Right cardiac atrium (tissue), 5 donors: ENCODE measurements around the gene ADAM17. TPM values are rescaled to one million over a fixed set of nuclear protein-coding genes. Genes with fewer than 3 reads are reported as not detected.

Experiments used
- ATAC-seq, 2 donors: fragments of 200-7000 bp; cut with Tn5 transposase; one replicate each; pipeline versions ENCODE4 v1.8.0 to v1.9.1; 2020; ENCODE audit warnings: moderate library complexity in 2 of 2, mild to moderate bottlenecking in 1 of 2
- DNase-seq, 3 donors: peaks; one replicate each; pipeline ENCODE4 v3.0.0-alpha.2; 2020
- H3K27ac ChIP-seq: one replicate; pipeline ENCODE4 v1.5.1; 2013; ENCODE audit warnings: mild to moderate bottlenecking, low read length, control low read depth, moderate library complexity
- H3K27me3 ChIP-seq: one replicate; pipeline ENCODE4 v1.6.1; 2013; ENCODE audit not compliant: control insufficient read depth, insufficient read depth
- H3K4me1 ChIP-seq: one replicate; pipeline ENCODE4 v1.6.1; 2013; ENCODE audit warnings: low read length; ENCODE audit not compliant: control insufficient read depth, insufficient read depth
- H3K4me3 ChIP-seq: one replicate; pipeline ENCODE4 v1.5.1; 2013; ENCODE audit warnings: low read length, control low read depth
- H3K9me3 ChIP-seq: one replicate; pipeline ENCODE4 v1.6.1; 2013; ENCODE audit warnings: low read length; ENCODE audit not compliant: control insufficient read depth
- WGBS: extraction: QIAGEN DNeasy Blood & Tissue Kit; methylation state at CpG from one replicate; pipeline ENCODE4 v1.1.7; 2013; 5-methylcytosine and 5-hydroxymethylcytosine counted together
- intact Hi-C, 4 donors: fragments of 100-400 bp; cut with DNase I; formaldehyde crosslinking; loops; one replicate each; pipeline versions ENCODE4 v1.11.0 to v1.14.0; 2022 to 2023
- polyA plus RNA-seq: library from polyadenylated mRNA; stranded (reverse); fragments of 200-250 nt; gene quantifications from one replicate; pipeline ENCODE4 v1.2.3, GENCODE V29; 2013
- total RNA-seq, 4 donors: library from RNA; stranded (reverse); fragmentation: NEBNext Ultra II Directional; extraction: Animal tissue kit (Norgen Biotek cat#: 25700); gene quantifications; one replicate each; pipeline ENCODE4 v1.2.1, GENCODE V29; 2021
- donor health status: healthy with polysubstance abuse.
- donor health status: DM: no; HTN: yes; CAD: no.
- donor health status: DM: no; HTN: no; CAD: no.
- donor health status: DM: no; HTN: yes; CAD: no; lungs with severe emphysema.
- donor health status: DM: yes; HTN: yes; CAD: no.

Gene ADAM17
- total and polyA plus RNA-seq, 5 donors, result 7.1 to 23.1 (median 15.3) TPM

DNA sequence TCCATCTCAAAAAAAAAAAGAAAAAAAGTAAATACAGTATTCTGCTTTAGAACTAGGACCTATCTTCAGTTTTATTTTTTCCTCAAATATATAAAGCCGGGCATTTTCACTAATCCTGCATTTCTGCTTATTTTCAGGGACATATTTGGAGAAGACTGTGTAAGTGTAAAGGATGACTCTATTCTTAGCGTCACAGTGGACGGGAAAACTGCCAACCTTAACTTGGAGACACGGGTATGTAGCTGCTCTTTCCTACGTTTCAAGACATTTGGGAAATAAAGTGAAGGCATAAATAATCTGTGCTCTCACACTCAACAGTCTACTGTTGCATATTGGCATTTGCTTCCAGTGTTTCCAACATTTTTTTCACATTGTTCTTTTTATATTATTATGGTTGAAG lies 84.4 kb downstream of the ADAM17 start:
- Histone ChIP-seq H3K4me1 (peaks cover 3% of the 10 kb centered on the region), H3K27me3 (no peaks in the 10 kb centered on the region), H3K27ac (no peak overlapping the region), H3K4me3 (no peak overlapping the region), H3K9me3 (no peaks in the 10 kb centered on the region)
- DNase-seq (no peak), ATAC-seq (no peak)
- intact Hi-C loops, result no loop called here
- 74% methylated on average over 5 of the region's 5 CpGs for WGBS

DNA sequence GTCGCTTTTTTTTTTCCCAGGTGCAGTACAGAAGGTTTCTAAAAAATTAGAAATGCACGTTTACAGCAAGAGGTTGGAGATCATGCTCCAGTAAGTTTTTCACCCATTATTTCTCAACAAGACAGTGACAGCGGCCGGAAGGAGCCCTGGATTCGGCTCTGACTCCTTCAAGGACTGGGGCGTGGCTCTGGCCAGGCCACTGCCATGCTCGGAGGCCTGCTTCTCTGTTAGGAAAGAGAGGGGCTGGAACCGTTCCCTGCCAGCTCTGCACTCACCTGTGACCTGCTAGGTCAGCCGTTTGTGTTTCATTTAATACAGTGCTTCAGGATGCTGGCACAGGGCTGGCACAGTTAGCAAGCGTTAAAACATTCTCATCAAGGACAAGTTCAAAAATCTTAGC lies 87.9 kb downstream of the ADAM17 start:
- ATAC-seq, result no peak
- H3K4me3 ChIP-seq, result no peak overlapping the region

DNA sequence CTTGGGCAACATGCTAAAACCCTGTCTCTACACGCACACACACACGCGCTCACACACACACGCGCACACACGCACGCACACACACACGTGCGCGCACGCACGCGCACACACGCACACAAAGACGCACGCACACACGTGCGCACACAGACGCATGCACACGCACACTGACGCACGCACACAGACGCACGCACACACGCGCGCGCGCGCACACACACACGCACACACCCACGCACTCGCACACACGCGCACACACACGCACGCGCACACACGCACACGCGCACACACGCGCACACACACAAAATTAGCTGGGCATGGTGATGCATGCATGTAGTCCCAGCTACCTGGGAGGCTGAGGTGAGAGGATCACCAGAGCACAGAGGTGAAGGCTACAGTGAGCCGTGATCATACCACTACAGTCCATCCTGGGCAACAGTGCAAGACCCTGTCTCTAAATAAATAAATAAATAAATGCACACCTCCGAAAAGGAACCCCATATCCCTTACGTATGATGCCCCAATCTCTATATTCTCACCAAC lies 89.4 kb downstream of the ADAM17 start:
- H3K4me1 ChIP-seq, result no peaks in the 10 kb centered on the region
- intact Hi-C loops, result no loop called here
- H3K27ac ChIP-seq, result no peak overlapping the region
- no peak overlapping the region for H3K4me3 ChIP-seq
- DNase-seq (no peak), ATAC-seq (no peak)
- H3K27me3 ChIP-seq, result no peaks in the 10 kb centered on the region
- WGBS, result 92% methylated on average over 42 of the region's 46 CpGs
- H3K9me3 ChIP-seq, result no peaks in the 10 kb centered on the region

More for the DNA sequence above, 87.9 kb downstream of the ADAM17 start:
- DNase-seq, result no peak
- WGBS, result 85% methylated on average over 10 of the region's 10 CpGs
- Histone ChIP-seq H3K4me1 (no peaks in the 10 kb centered on the region), H3K27ac (no peak overlapping the region), H3K9me3 (no peaks in the 10 kb centered on the region), H3K27me3 (no peaks in the 10 kb centered on the region)
- intact Hi-C loops, result no loop called here

DNA sequence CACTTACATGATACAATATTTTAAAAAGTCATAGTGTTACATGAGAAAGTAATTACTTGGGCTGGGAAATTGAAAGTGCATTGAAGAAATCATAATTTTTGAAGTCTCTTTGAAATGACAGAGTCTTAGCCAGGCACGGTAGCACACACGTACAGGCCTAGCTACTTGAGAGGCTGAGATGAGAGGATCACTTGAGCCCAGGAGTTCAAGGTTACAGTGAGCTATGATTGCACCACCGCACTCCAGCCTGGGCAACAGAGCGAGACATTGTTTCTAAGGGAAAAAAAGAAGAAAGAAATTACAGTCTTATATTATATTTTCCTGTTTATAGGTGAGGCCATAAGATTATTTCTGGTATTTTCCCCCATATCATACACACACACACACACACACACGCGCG lies 90.5 kb downstream of the ADAM17 start:
- intact Hi-C loops, result no loop called here
- Histone ChIP-seq H3K4me3 (no peak overlapping the region), H3K27ac (no peak overlapping the region), H3K4me1 (no peaks in the 10 kb centered on the region), H3K27me3 (no peaks in the 10 kb centered on the region), H3K9me3 (no peaks in the 10 kb centered on the region)
- DNase-seq (no peak), ATAC-seq (no peak)
- WGBS, result 83% methylated on average over 7 of the region's 7 CpGs

DNA sequence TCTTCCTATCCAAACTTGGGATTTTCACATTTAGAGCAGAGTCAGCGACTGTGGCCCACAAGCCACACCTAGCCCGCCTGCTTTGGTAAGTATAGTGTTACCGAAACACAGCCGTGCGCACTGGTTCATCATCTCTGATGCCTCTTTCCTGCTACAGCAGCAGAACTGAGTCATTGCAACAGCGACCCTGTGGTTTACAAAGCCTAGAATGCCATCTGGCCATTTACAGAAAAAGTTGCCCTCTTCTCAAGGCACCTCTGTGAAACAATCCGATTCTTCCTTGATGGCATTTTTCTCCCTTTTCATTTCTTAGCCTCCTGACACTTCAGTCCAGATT lies 92.0 kb downstream of the ADAM17 start:
- 67% methylated on average over 7 of the region's 7 CpGs for WGBS
- no peak overlapping the region for H3K27ac ChIP-seq
- no peak overlapping the region for H3K4me3 ChIP-seq
- no peaks in the 10 kb centered on the region for H3K27me3 ChIP-seq
- H3K9me3 ChIP-seq, result no peaks in the 10 kb centered on the region
- DNase-seq, result no peak
- intact Hi-C loops, result no loop called here
- no peak for ATAC-seq
- no peaks in the 10 kb centered on the region for H3K4me1 ChIP-seq

DNA sequence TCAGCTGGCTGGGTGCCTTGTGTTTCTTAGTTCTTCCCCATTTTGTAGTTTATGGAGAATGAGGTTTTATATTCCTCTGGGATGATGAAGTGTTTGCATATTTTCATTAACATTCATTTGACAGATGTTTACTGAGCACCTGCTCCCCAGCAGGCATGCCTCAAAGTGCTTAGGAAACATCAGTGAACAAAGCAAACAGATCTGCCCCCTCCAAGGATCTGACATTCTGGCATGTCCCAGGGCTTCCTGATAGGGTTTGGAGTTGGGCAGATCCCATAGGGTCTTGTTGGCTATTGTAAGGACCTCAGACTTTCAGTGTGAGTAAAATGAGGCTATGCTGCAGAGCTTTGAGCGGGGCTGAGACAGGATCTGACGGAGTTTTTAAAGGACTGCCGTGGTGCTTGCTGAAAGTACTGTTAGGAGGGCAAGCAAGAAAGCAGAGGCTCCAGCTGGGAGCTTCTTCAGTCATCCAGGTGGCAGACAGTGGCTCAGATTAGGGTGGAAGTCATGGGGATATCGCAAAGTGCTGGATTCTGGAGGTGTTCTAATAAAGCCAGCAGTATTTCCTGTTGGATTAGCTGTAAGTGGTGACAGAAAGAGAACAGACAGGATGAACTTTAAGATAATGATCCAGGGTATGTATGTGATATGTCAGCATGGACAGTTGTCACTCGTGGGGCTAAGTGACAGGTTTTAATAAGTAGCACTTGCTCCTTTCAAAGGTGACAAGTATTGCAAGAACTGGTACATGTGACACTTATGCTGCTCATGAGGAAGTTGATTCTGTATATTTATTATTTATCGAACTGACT lies 92.5 kb downstream of the ADAM17 start:
- ATAC-seq, result no peak
- Histone ChIP-seq H3K4me3 (no peak overlapping the region), H3K27me3 (no peaks in the 10 kb centered on the region), H3K27ac (no peak overlapping the region), H3K9me3 (no peaks in the 10 kb centered on the region), H3K4me1 (no peaks in the 10 kb centered on the region)
- DNase-seq, result no peak
- intact Hi-C loops, result no loop called here
- WGBS, result 66% methylated on average over 6 of the region's 6 CpGs

DNA sequence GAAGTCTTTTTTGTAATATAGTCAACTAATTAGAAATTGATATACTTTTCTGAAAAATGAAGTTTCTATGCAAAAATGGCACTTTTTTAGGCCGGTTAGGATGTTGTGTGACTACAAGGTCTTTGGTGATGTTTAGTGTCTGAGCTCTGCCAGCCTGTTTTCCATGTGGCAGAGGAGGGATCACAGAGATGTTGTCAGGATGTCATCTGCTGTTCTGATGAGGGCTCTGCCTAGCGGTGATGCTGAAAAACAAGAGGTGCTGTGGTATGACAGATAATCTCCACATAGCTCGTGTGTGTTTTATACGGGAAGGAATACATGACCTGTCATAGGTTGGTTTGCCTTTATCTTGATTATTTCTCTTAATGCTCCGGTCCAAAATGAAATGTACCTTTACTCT lies 93.3 kb downstream of the ADAM17 start:
- intact Hi-C loops, result no loop called here

DNA sequence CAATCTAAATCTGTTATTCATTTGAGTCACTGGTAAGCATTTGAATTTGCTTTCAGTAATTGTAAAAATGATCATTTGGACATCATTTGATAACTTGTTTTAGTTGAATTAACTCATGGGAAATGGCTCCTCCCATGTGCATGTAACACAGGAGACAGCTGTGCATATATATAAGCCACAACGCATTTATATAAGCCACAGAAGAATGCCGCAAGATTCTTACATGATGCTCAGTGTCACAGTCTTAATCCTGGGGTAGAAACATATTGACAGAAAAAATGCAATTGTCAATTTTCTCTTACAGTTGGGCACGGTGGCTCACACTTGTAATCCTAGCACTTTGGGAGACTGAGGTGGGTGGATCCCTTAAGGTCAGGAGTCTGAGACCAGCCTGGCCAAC lies 94.6 kb downstream of the ADAM17 start:
- DNase-seq (no peak), ATAC-seq (no peak)
- intact Hi-C loops, result no loop called here
- Histone ChIP-seq H3K27ac (no peak overlapping the region), H3K27me3 (no peaks in the 10 kb centered on the region), H3K9me3 (no peaks in the 10 kb centered on the region), H3K4me3 (no peak overlapping the region), H3K4me1 (no peaks in the 10 kb centered on the region)
- WGBS, result 91% methylated on average over 3 of the region's 3 CpGs

More for the DNA sequence above, 93.3 kb downstream of the ADAM17 start:
- DNase-seq, result no peak
- no peak overlapping the region for H3K4me3 ChIP-seq
- no peaks in the 10 kb centered on the region for H3K4me1 ChIP-seq
- H3K9me3 ChIP-seq, result no peaks in the 10 kb centered on the region
- no peaks in the 10 kb centered on the region for H3K27me3 ChIP-seq
- no peak overlapping the region for H3K27ac ChIP-seq
- ATAC-seq, result no peak
- WGBS, result 73% methylated on average over 5 of the region's 5 CpGs

DNA sequence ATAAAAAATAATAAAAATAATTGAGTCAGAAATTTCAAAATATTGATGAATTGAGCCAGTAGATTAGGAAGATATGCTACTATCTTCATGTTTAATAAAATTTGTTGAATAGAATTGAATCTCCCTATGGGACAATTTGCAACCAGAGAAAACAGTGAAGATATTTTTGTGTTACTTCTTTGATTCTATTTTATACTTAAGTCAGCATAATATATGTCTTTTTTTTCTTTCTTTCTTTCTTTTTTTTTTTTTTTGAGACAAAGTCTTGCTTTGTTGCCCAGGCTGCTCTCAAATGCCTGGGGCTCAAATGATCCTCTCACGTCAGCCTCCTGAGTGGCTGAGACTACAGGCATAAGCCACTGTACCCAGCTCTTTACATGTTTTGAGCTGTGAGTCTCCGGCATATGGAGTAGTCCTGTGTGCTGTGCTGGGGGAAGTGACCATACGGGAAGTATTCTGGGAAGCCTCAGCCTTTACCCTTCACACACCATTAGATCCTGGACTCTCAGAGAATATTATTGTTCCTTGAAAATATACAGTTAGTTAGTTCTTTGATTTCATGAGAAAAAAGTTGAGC lies 95.1 kb downstream of the ADAM17 start:
- no peak for DNase-seq
- intact Hi-C loops, result no loop called here
- H3K4me1 ChIP-seq, result no peaks in the 10 kb centered on the region
- H3K4me3 ChIP-seq, result no peak overlapping the region
- WGBS, result 90% methylated on average over 3 of the region's 3 CpGs
- H3K27me3 ChIP-seq, result no peaks in the 10 kb centered on the region
- H3K9me3 ChIP-seq, result no peaks in the 10 kb centered on the region
- ATAC-seq, result no peak
- no peak overlapping the region for H3K27ac ChIP-seq

DNA sequence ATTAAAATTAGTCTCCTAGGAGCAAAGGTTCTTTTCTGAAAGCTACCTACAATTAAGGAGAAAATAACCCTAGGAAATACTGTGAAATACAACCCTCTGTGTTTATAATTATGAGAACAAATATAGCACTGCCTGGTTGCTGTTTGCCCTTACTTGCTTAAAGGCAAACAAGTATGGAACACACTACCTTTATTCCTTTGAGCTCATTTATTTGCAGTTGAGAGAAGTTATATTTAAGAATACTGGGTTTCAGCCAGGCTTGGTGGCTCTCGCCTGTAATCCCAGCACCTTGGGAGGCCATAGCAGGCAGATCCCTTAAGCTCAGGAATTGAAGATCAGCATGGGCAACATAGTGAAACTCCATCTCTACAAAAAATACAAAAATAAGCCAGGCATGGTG lies 104.4 kb downstream of the ADAM17 start:
- WGBS, result 94% methylated on average over 1 of the region's 1 CpG

DNA sequence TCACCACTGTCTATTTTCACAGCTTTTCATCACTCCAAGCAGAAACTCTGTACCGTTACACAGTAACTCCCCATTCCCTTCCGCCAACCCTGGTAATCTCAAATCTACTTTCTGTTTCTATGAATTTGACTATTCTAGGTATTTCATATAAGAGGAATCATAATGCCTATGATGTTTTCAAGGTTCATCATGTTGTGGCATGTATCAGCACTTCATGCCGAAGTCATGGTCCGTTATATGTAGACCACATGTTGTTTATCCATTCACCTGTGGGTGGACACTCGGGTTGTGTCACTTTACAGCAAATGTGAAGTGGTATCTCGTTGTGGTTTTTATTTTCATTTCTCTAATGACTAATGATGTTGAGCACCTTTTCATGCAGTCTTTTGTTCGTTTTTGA lies 110.5 kb downstream of the ADAM17 start:
- H3K4me3 ChIP-seq, result no peak overlapping the region
- intact Hi-C loops, result no loop called here
- ATAC-seq (no peak), DNase-seq (no peak)
- WGBS, result 91% methylated on average over 7 of the region's 7 CpGs
- H3K27ac ChIP-seq, result no peak overlapping the region
- H3K9me3 ChIP-seq, result no peaks in the 10 kb centered on the region
- H3K27me3 ChIP-seq, result no peaks in the 10 kb centered on the region
- no peaks in the 10 kb centered on the region for H3K4me1 ChIP-seq

More for the DNA sequence above, 104.4 kb downstream of the ADAM17 start:
- ATAC-seq, result no peak
- Histone ChIP-seq H3K27me3 (no peaks in the 10 kb centered on the region), H3K9me3 (no peaks in the 10 kb centered on the region), H3K4me1 (no peaks in the 10 kb centered on the region), H3K27ac (no peak overlapping the region), H3K4me3 (no peak overlapping the region)
- intact Hi-C loops, result no loop called here
- no peak for DNase-seq
